B cell (primary cell): Measurements from ENCODE around the gene IL11.

Source experiments
- EZH2 ChIP-seq: IDR thresholded peaks from 2 replicates; pipeline ENCODE4 v1.6.1; 2012; ENCODE audit warnings: borderline replicate concordance, low read depth, mild to moderate bottlenecking, moderate library complexity, low read length; ENCODE audit not compliant: insufficient read depth, poor library complexity, severe bottlenecking
- TF ChIP-seq, protein P1 (sequence below): fragments of 200-600 bp; IDR thresholded peaks from one replicate; pipeline ENCODE4 v1.8.0; 2022; ENCODE audit warnings: antibody characterized with exemption, mild to moderate bottlenecking

DNA sequence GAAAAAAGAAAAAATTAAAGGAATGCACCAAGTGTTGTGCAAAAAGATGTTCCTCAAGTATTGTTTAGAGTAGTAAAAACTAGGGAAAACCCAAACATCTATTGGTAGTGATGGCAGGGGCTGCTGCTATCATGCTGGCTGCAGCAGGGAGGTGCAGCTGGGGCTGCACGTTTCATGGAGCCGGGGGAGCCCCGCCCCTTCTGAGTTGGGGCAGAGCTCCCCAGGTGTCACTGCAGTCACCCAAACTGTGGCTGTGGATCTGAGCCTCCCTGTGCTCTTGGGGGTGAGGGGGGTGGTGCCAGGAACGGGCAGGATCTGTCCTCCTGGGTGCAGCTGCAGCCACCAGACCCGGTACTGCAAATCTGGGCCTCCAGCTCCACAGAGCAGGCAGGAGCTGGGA, 48.8 kb upstream of the IL11 start:
- TF ChIP-seq, protein P1, sequence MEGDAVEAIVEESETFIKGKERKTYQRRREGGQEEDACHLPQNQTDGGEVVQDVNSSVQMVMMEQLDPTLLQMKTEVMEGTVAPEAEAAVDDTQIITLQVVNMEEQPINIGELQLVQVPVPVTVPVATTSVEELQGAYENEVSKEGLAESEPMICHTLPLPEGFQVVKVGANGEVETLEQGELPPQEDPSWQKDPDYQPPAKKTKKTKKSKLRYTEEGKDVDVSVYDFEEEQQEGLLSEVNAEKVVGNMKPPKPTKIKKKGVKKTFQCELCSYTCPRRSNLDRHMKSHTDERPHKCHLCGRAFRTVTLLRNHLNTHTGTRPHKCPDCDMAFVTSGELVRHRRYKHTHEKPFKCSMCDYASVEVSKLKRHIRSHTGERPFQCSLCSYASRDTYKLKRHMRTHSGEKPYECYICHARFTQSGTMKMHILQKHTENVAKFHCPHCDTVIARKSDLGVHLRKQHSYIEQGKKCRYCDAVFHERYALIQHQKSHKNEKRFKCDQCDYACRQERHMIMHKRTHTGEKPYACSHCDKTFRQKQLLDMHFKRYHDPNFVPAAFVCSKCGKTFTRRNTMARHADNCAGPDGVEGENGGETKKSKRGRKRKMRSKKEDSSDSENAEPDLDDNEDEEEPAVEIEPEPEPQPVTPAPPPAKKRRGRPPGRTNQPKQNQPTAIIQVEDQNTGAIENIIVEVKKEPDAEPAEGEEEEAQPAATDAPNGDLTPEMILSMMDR: no peak
- no peak for TF ChIP-seq EZH2
